GM23338 (cell line): ENCODE results near the gene HS6ST2. TPM values are rescaled to one million over a fixed set of nuclear protein-coding genes. Genes with fewer than 3 reads are reported as not detected.
"Not testable (repeated sequence)": the region's sequence is repeated elsewhere in the genome, so short reads cannot be mapped to it uniquely, and the experiment has no call there.

Experiments used
- ATAC-seq: fragments of 200-7000 bp; cut with Tn5 transposase; 3 replicates; pipeline ENCODE4 v1.9.1; 2020
- DNase-seq: peaks from one replicate; pipeline ENCODE4 v3.0.0-alpha.2; 2015; ENCODE audit warnings: low spot score
- H2AFZ ChIP-seq: fragments of 200-600 bp; sonication (generic); 2 replicates; pipeline ENCODE4 v1.8.0; 2016; ENCODE audit warnings: antibody characterized with exemption, mild to moderate bottlenecking, moderate library complexity
- H3F3A ChIP-seq: fragments of 200-600 bp; sonication (generic); replicated peaks from 2 replicates; pipeline ENCODE4 v1.8.0; 2017; ENCODE audit warnings: antibody characterized with exemption, mixed run types, low read depth
- H3K27ac ChIP-seq: fragments of 200-600 bp; sonication (generic); 2 replicates; pipeline ENCODE4 v1.6.1; 2016; ENCODE audit warnings: low read depth
- H3K27me3 ChIP-seq: fragments of 200-600 bp; sonication (generic); 2 replicates; pipeline ENCODE4 v1.8.0; 2016; ENCODE audit warnings: mild to moderate bottlenecking, mixed run types, moderate library complexity; ENCODE audit not compliant: insufficient read depth
- H3K36me3 ChIP-seq: fragments of 200-600 bp; sonication (generic); 2 replicates; pipeline ENCODE4 v1.8.0; 2016; ENCODE audit warnings: mild to moderate bottlenecking; ENCODE audit not compliant: insufficient read depth
- H3K4me1 ChIP-seq: fragments of 200-600 bp; sonication (generic); 2 replicates; pipeline ENCODE4 v1.8.0; 2016; ENCODE audit warnings: mild to moderate bottlenecking, moderate library complexity; ENCODE audit not compliant: insufficient read depth
- H3K4me2 ChIP-seq: fragments of 200-600 bp; sonication (generic); 2 replicates; pipeline ENCODE4 v1.7.1; 2017; ENCODE audit warnings: mixed run types
- H3K4me3 ChIP-seq: fragments of 200-600 bp; sonication (generic); 2 replicates; pipeline ENCODE4 v1.6.1; 2016; ENCODE audit warnings: mixed run types
- H3K79me2 ChIP-seq: fragments of 200-600 bp; sonication (generic); replicated peaks from 2 replicates; pipeline ENCODE4 v1.8.0; 2017; ENCODE audit warnings: mild to moderate bottlenecking; ENCODE audit not compliant: insufficient read depth
- H3K9me2 ChIP-seq: fragments of 200-600 bp; sonication (generic); 2 replicates; pipeline ENCODE4 v1.8.0; 2017; ENCODE audit not compliant: insufficient read depth
- H4K20me1 ChIP-seq: fragments of 200-600 bp; sonication (generic); replicated peaks from 2 replicates; pipeline ENCODE4 v1.8.0; 2017; ENCODE audit warnings: mild to moderate bottlenecking; ENCODE audit not compliant: insufficient read depth
- H3K27ac Mint-ChIP-seq: 2 replicates; pipeline ENCODE4 v1.8.0; 2020; ENCODE audit warnings: inconsistent platforms, mild to moderate bottlenecking, moderate library complexity, mixed read lengths
- H3K27me3 Mint-ChIP-seq: 3 replicates; pipeline ENCODE4 v1.8.0; 2022; ENCODE audit warnings: low read depth, mild to moderate bottlenecking, moderate library complexity, mixed read lengths, inconsistent platforms; ENCODE audit not compliant: insufficient read depth, poor library complexity
- H3K36me3 Mint-ChIP-seq: 3 replicates; pipeline ENCODE4 v1.8.0; 2021; ENCODE audit warnings: low read depth, mild to moderate bottlenecking, inconsistent platforms, moderate library complexity, mixed read lengths
- H3K4me1 Mint-ChIP-seq: 3 replicates; pipeline ENCODE4 v1.8.0; 2020; ENCODE audit warnings: mild to moderate bottlenecking, inconsistent platforms, mixed read lengths
- H3K4me3 Mint-ChIP-seq: 3 replicates; pipeline ENCODE4 v1.8.0; 2021; ENCODE audit warnings: moderate library complexity, mild to moderate bottlenecking, inconsistent platforms, mixed read lengths
- H3K9me3 Mint-ChIP-seq: 3 replicates; pipeline ENCODE4 v1.8.0; 2020; ENCODE audit warnings: moderate library complexity, mild to moderate bottlenecking, inconsistent platforms, mixed read lengths
- CREB1 ChIP-seq: fragments of 250-450 bp; sonication (Bioruptor Pico); IDR thresholded peaks from 2 replicates; pipeline ENCODE4 v1.5.0; 2020; ENCODE audit warnings: low read depth, mild to moderate bottlenecking, moderate library complexity
- JUNB ChIP-seq: IDR thresholded peaks from one replicate; pipeline ENCODE4 v1.6.1; 2016; ENCODE audit warnings: antibody characterized with exemption; ENCODE audit not compliant: unreplicated experiment
- NANOG ChIP-seq: IDR thresholded peaks from 2 replicates; pipeline ENCODE4 v1.6.1; 2016; ENCODE audit warnings: antibody characterized with exemption, borderline replicate concordance
- POLR2AphosphoS5 ChIP-seq: IDR thresholded peaks from 2 replicates; pipeline ENCODE4 v1.6.1; 2016; ENCODE audit warnings: antibody characterized with exemption, low read depth
- REST ChIP-seq: IDR thresholded peaks from one replicate; pipeline ENCODE4 v1.6.1; 2018; ENCODE audit warnings: antibody characterized with exemption; ENCODE audit not compliant: unreplicated experiment
- ZNF114 ChIP-seq: fragments of 250-450 bp; sonication (Bioruptor Pico); IDR thresholded peaks from 2 replicates; pipeline ENCODE4 v1.5.0; 2020; ENCODE audit warnings: mild to moderate bottlenecking, moderate library complexity
- polyA plus RNA-seq: library from polyadenylated mRNA; unstranded; fragments of >200 nt; fragmentation: Nextera tagmentation; extraction: Ambion mirVana; gene quantifications from 2 replicates; pipeline ENCODE4 v1.2.1, GENCODE V29; 2016
- total RNA-seq: library from RNA; depleted of rRNA; stranded (reverse); fragments of >200 nt; shearing (Covaris generic); gene quantifications from 2 replicates; pipeline ENCODE4 v1.2.3, GENCODE V29; 2014
- TF ChIP-seq, protein P1 (sequence below), 2 experiments: fragments of 200-600 bp in 1 of 2; sonication (generic) in 1 of 2; conservative IDR thresholded peaks; 2 replicates each; pipeline versions ENCODE4 v1.5.1 to v1.6.1; 2016 to 2017; ENCODE audit warnings: antibody characterized with exemption in 2 of 2, low read depth in 2 of 2, mild to moderate bottlenecking in 2 of 2, moderate library complexity in 1 of 2
- TF ChIP-seq, protein P2 (sequence below): IDR thresholded peaks from 2 replicates; pipeline ENCODE4 v1.6.1; 2016; ENCODE audit warnings: antibody characterized with exemption

Gene HS6ST2
- total and polyA plus RNA-seq, 2 experiments from 2014 or later: 0.82 to 4.8 TPM

- TF ChIP-seq CREB1 (no peak), ZNF114 (CRISPR knock-in tag) (no peak), JUNB (no peak), NANOG (no peak), REST (no peak), POLR2AphosphoS5 (no peak)
- TF ChIP-seq, protein P1, sequence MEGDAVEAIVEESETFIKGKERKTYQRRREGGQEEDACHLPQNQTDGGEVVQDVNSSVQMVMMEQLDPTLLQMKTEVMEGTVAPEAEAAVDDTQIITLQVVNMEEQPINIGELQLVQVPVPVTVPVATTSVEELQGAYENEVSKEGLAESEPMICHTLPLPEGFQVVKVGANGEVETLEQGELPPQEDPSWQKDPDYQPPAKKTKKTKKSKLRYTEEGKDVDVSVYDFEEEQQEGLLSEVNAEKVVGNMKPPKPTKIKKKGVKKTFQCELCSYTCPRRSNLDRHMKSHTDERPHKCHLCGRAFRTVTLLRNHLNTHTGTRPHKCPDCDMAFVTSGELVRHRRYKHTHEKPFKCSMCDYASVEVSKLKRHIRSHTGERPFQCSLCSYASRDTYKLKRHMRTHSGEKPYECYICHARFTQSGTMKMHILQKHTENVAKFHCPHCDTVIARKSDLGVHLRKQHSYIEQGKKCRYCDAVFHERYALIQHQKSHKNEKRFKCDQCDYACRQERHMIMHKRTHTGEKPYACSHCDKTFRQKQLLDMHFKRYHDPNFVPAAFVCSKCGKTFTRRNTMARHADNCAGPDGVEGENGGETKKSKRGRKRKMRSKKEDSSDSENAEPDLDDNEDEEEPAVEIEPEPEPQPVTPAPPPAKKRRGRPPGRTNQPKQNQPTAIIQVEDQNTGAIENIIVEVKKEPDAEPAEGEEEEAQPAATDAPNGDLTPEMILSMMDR (conservative IDR thresholded peaks at IDR 0.05; ENCODE audit: low read depth in 2 of 2): no peak
- TF ChIP-seq, protein P2, sequence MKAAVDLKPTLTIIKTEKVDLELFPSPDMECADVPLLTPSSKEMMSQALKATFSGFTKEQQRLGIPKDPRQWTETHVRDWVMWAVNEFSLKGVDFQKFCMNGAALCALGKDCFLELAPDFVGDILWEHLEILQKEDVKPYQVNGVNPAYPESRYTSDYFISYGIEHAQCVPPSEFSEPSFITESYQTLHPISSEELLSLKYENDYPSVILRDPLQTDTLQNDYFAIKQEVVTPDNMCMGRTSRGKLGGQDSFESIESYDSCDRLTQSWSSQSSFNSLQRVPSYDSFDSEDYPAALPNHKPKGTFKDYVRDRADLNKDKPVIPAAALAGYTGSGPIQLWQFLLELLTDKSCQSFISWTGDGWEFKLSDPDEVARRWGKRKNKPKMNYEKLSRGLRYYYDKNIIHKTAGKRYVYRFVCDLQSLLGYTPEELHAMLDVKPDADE: no peak
Observed at GRCh38 chrX:132883358-132883915, 75.0 kb downstream of the HS6ST2 start (continued).

DNA sequence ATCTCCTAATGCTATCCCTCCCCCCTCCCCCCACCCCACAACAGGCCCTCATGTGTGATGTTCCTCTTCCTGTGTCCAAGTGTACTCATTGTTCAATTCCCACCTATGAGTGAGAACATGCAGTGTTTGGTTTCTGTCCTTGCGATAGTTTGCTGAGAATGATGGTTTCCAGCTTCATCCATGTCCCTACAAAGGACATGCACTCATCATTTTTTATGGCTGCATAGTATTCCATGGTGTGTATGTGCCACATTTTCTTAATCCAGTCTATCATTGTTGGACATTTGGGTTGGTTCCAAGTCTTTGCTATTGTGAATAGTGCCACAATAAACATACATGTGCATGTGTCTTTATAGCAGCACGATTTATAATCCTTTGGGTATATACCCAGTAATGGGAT is 77.7 kb downstream of the HS6ST2 start:
- H3K9me2 ChIP-seq, DNase-seq, H3K36me3 ChIP-seq, H3K4me3 Mint-ChIP-seq, H4K20me1 ChIP-seq, H2AFZ ChIP-seq, H3K79me2 ChIP-seq, ATAC-seq, H3K36me3 Mint-ChIP-seq, H3F3A ChIP-seq, H3K4me3 ChIP-seq, H3K9me3 Mint-ChIP-seq, H3K27me3 ChIP-seq, H3K27ac Mint-ChIP-seq, H3K27ac ChIP-seq, H3K4me2 ChIP-seq, H3K27me3 Mint-ChIP-seq: not testable (repeated sequence)
- peaks cover 21% of the 10 kb centered on the region for H3K4me1 ChIP-seq
- peaks cover 21% of the 10 kb centered on the region for H3K4me1 Mint-ChIP-seq
